K562 treated with DMSO at 1 percent for 24 hours (cell line): ENCODE measurements around the gene HACD2. TPM values are rescaled to one million over a fixed set of nuclear protein-coding genes. Genes with fewer than 3 reads are reported as not detected.

Experiments used
- total RNA-seq: library from RNA; unstranded; fragments of 300-600 nt; gene quantifications from 2 replicates; pipeline ENCODE4 v1.2.3, GENCODE V29; 2022; ENCODE audit warnings: low read depth; ENCODE audit not compliant: insufficient read depth

The HACD2 gene, protein sequence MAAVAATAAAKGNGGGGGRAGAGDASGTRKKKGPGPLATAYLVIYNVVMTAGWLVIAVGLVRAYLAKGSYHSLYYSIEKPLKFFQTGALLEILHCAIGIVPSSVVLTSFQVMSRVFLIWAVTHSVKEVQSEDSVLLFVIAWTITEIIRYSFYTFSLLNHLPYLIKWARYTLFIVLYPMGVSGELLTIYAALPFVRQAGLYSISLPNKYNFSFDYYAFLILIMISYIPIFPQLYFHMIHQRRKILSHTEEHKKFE
- total RNA-seq: 1.5 and 2.7 TPM in 2 replicates

DNA sequence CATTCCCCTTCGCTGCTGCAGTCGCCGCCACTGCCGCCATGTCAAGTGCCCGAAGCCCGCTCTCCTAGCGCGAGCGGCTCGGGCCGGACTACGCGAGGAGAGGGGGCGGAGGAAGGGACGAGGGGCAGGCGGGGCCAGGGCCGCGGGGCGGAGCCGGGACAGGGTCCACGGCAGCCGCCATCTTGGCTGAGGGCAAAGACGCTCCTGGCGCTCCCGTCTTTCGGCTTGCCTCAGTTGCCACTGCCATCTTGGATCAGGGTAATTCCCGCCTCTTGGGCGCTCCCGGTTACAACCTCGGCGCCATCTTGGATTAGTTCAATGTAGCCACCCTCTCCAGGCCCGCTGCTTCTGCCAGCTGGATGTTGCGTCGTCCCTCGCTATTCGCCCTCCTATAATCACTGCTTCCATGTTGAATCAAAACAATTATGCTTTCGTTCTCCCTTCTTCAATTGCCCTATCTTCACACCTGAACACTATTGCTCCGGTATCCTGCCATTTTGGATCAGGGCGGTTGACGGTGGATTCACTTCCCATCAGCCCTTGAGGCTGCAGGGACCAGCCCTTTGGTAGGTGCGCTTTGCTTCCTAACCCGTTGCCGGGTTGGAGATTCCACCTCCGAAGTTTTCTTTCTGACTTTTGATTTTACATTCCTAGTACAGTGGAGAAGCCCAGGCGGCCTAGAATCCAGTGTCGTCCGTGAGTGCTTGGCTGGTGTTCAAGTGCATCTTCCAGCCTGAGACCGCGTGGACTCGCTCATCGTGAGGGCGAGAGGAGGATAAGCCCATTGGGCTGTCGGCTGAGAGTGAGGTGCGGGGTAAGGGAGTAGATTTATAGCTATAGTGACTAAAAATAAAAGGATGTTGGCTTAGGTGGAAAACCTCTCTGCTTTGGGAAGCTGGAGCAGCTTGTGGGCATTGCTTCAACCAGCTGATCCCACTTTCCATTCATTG, at the start of gene HACD2:
Gene HACD2, minus strand, starts transcription at position 66 of the 950 bp plus-strand sequence. Its CDS starts 26 bp downstream, at position 40.

DNA sequence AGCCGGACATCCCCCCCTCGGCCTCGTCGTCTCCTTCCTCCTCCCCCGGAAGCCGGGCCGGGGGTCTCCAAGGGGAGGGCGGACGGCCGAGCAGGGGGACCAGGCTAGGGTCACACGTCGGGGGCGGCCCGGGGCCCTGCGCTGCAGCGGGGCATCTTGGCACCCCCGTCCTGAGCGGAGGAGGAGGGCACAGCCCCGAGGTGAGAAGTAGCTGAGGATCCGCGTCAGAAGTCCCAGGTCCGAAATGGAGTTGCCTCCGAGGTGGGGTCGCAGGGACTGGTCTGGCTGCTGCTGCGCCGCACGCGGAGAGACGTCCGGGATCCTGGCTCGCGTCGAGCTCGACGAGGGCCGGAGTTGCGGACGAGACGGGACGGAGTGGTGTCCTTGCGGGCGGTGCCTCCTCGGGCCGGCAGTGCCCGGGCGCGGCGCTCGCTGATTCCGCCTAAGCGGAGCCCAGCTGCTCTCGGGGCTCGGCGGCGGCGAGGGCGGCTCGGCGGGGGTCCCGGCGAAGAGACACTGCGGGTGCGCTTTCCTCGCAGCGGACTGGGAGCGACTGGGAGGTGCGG, 136.2 kb downstream of the HACD2 start, which contains the start of gene ADCY5:
Gene ADCY5, minus strand, starts transcription at position 555 of the 566 bp plus-strand sequence. Its CDS starts 545 bp downstream, at position 10.

Other genes with a start within 250 kb of the HACD2 start
- 0.09 TPM in 1 of 2 replicates, not detected in the other for gene ADCY5, start 136.0 kb downstream of the HACD2 start, total RNA-seq